Measurements from ENCODE around the gene CRTC1. TPM values are rescaled to one million over a fixed set of nuclear protein-coding genes. Genes with fewer than 3 reads are reported as not detected.
A peak's percentile ranks its signal among the peaks of the same experiment; 100 is the strongest.

Gene CRTC1
- total and polyA plus RNA-seq, 11 donors, result 3.8 to 10.2 (median 7.2) TPM

GRCh38 chr19:18646535-18647370 lies 36.7 kb upstream of the CRTC1 start:
- peaks cover 3 to 59% (median 37%) of the 10 kb centered on the region in 12 donors for H3K4me1 ChIP-seq
- H3K9me3 ChIP-seq, result no peaks in the 10 kb centered on the region
- DNase-seq, result no peak
- ATAC-seq, result no peak
- TF ChIP-seq POLR2A (IDR thresholded peaks at IDR 0.05) (no peak), CTCF (IDR thresholded peaks at IDR 0.05) (no peak)
- WGBS, 4 donors, result 91 to 93% (median 93%) methylated on average over 28 to 34 of the region's 34 CpGs
- no peaks in the 10 kb centered on the region for H3K36me3 ChIP-seq
- H3K4me3 ChIP-seq, result no peak overlapping the region
- intact Hi-C loops (cut with DNase I), result no loop called here
- H3K27ac ChIP-seq, result no peak overlapping the region
- H3K27me3 ChIP-seq, result no peaks in the 10 kb centered on the region

GRCh38 chr19:18647371-18647767 lies 36.1 kb upstream of the CRTC1 start:
- H3K27ac ChIP-seq, result no peak overlapping the region
- no peaks in the 10 kb centered on the region for H3K36me3 ChIP-seq
- intact Hi-C loops (cut with DNase I), result no loop called here
- H3K9me3 ChIP-seq, result no peaks in the 10 kb centered on the region
- ATAC-seq (no peak), DNase-seq (no peak)
- TF ChIP-seq POLR2A (IDR thresholded peaks at IDR 0.05) (no peak), CTCF (IDR thresholded peaks at IDR 0.05) (no peak)
- H3K4me1 ChIP-seq, result peaks cover 3 to 62% (median 39%) of the 10 kb centered on the region in 12 donors
- H3K27me3 ChIP-seq, result no peaks in the 10 kb centered on the region
- no peak overlapping the region for H3K4me3 ChIP-seq
- 68 to 91% (median 85%) methylated on average over 1 of the region's 1 CpG for WGBS, 4 donors

GRCh38 chr19:18647807-18648206 lies 35.7 kb upstream of the CRTC1 start:
- Histone ChIP-seq H3K27ac (peak overlapping the region in 4 of 12 donors; percentile 79 to 97 (median 90)), H3K36me3 (no peaks in the 10 kb centered on the region), H3K27me3 (no peaks in the 10 kb centered on the region), H3K9me3 (no peaks in the 10 kb centered on the region), H3K4me3 (no peak overlapping the region), H3K4me1 (peaks cover 3 to 62% (median 39%) of the 10 kb centered on the region in 12 donors)
- ATAC-seq, result no peak
- intact Hi-C loops (cut with DNase I), result no loop called here
- TF ChIP-seq POLR2A (IDR thresholded peaks at IDR 0.05) (no peak), CTCF (IDR thresholded peaks at IDR 0.05) (no peak)
- DNase-seq, result no peak
- WGBS, 4 donors, result 89 to 99% (median 94%) methylated on average over 5 to 10 of the region's 10 CpGs

- Histone ChIP-seq H3K4me3 (peak overlapping the region in 8 of 12 donors; percentile 3 to 45 (median 31)), H3K9me3 (no peaks in the 10 kb centered on the region), H3K4me1 (peaks cover 3 to 62% (median 39%) of the 10 kb centered on the region in 12 donors), H3K36me3 (no peaks in the 10 kb centered on the region), H3K27ac (peak overlapping the region; percentile 67 to 97 (median 82)), H3K27me3 (no peaks in the 10 kb centered on the region)
- WGBS, 4 donors, result 55 to 71% (median 58%) methylated on average over 12 to 13 of the region's 13 CpGs
- TF ChIP-seq CTCF (IDR thresholded peaks at IDR 0.05) (no peak), POLR2A (IDR thresholded peaks at IDR 0.05) (no peak)
- intact Hi-C loops (cut with DNase I), result no loop called here
- peak in 1 of 4 donors; percentile 25 for ATAC-seq
- no peak for DNase-seq
These were observed 34.5 kb upstream of the CRTC1 start for GRCh38 chr19:18648973-18649315.

All from heart left ventricle (tissue), 16 donors.